Activated T-cell treated with anti-CD3 and anti-CD28 coated beads, Interleukin-2, amount 50 U/mL, for 4 hours (primary cell): Measurements from ENCODE around the gene LRP8. TPM values are rescaled to one million over a fixed set of nuclear protein-coding genes. Genes with fewer than 3 reads are reported as not detected.

Experiments used
- ATAC-seq, 2 donors: fragments of 200-7000 bp; cut with Tn5 transposase; one replicate each; pipeline ENCODE4 v1.10.0; 2021
- DNase-seq: peaks from one replicate; pipeline ENCODE4 v3.0.0-alpha.2; 2020
- H3K27me3 Mint-ChIP-seq: one replicate; pipeline ENCODE4 v1.8.0; 2021; ENCODE audit warnings: low read depth, mixed read lengths
- H3K36me3 Mint-ChIP-seq: one replicate; pipeline ENCODE4 v1.8.0; 2022; ENCODE audit warnings: mixed read lengths; ENCODE audit not compliant: insufficient read depth
- H3K4me1 Mint-ChIP-seq: one replicate; pipeline ENCODE4 v1.8.0; 2021; ENCODE audit warnings: low read depth, mixed read lengths
- H3K4me3 Mint-ChIP-seq: one replicate; pipeline ENCODE4 v1.8.0; 2021; ENCODE audit warnings: mild to moderate bottlenecking, moderate library complexity, mixed read lengths
- H3K9me3 Mint-ChIP-seq: one replicate; pipeline ENCODE4 v1.8.0; 2021; ENCODE audit warnings: mixed read lengths
- total RNA-seq, 3 donors: library from RNA; stranded (reverse); gene quantifications; one replicate each; pipeline ENCODE4 v1.2.1, GENCODE V29; 2021

The LRP8 gene
- total RNA-seq, 3 donors from 2014 or later: 53.1 to 58.0 (median 54.6) TPM

DNA sequence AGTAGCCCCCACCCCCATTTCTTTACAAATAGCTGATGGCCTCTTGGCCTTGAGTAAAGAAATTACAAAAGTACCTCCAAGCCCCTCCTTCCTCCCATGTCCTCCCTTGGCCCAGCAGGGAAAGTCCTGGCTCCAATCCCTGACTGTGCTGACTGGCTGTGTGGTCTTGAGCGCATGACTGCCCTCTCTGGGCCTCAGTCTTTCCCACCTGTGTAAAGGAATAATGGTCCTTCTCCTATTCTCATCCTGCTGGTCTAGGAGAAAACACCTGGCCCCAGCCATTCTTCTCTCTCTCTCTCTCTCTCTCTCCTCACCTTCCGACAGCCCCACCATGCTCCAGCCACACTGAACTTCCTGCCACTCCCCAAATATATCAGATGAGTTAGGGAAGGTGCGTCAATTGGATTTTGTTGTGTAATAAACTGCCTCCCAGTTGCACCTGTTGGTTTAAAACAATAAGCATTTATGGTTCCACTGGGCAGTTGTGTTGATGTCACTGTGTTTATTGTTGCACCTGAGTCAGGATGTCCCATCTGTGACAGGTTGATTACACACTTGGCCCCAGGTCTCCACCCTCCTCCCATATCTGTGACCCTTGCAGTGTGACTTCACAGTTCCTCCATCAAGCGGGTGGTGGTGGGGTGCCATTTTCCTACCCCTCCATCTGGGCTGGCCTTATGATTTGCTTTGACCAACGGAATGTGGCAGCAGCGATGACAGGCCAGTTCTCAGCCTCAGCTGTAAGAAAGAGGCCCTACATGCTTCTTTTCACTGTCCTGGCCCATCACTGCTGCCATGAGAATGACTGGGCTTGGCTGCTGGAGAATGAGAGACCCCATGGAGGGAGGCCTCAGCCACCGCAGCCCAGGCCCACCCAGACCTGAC, 22.3 kb upstream of the LRP8 start:
- Mint-ChIP-seq H3K4me1 (peaks cover 1% of the 10 kb centered on the region), H3K27me3 (no peaks in the 10 kb centered on the region), H3K4me3 (no peak overlapping the region), H3K9me3 (no peaks in the 10 kb centered on the region), H3K36me3 (no peaks in the 10 kb centered on the region)
- ATAC-seq (no peak), DNase-seq (no peak)

DNA sequence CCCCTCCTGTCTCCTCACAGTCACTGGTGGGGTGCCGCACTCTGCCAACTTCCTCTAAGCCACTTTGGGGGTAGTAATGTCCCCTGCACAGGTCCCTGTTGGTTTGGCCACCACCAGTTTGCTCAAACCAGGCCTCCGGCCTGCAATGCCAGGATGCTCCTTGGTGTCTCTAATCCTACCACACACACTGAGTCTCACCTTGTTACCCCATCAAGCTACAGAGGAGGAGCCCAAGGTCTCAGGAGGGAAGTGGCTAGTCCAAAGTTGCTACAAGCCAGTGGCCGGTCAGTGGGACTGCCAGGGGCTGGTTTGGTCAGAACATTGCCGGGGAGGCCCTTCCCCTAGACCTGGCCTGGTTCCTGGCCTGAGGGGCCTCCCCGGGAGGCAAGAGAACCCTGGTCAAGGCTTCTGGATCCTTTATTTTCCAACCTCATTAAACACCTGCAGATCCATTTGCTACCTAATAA, 21.5 kb upstream of the LRP8 start:
- Mint-ChIP-seq H3K27me3 (no peaks in the 10 kb centered on the region), H3K4me3 (no peak overlapping the region), H3K9me3 (no peaks in the 10 kb centered on the region), H3K4me1 (peaks cover 1% of the 10 kb centered on the region), H3K36me3 (no peaks in the 10 kb centered on the region)
- DNase-seq (no peak), ATAC-seq (no peak)

GRCh38 chr1:53348486-53349368, 20.9 kb upstream of the LRP8 start:
- no peak for DNase-seq
- no peaks in the 10 kb centered on the region for H3K36me3 Mint-ChIP-seq
- no peak for ATAC-seq
- H3K4me1 Mint-ChIP-seq: peaks cover 1% of the 10 kb centered on the region
- H3K9me3 Mint-ChIP-seq: no peaks in the 10 kb centered on the region
- no peaks in the 10 kb centered on the region for H3K27me3 Mint-ChIP-seq
- H3K4me3 Mint-ChIP-seq: no peak overlapping the region

DNA sequence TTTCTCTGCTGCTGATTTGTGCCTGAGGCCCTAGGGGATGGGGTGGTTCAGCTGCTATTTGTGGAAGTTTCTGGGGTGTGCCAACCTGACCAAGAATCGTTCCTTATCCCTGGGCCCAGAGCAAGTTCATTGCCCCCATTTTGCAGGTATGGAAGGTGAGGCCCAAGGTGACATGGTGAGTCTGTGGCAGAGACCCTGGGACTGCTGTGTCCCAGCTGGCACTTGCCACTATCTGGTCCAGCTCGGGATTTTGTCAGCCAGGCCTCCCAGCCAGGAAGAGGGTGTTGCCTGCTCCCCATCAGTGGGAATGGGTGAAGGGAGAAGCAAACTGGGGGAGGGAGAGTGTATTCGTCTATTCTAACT, 18.9 kb upstream of the LRP8 start:
- no peaks in the 10 kb centered on the region for H3K36me3 Mint-ChIP-seq

DNA sequence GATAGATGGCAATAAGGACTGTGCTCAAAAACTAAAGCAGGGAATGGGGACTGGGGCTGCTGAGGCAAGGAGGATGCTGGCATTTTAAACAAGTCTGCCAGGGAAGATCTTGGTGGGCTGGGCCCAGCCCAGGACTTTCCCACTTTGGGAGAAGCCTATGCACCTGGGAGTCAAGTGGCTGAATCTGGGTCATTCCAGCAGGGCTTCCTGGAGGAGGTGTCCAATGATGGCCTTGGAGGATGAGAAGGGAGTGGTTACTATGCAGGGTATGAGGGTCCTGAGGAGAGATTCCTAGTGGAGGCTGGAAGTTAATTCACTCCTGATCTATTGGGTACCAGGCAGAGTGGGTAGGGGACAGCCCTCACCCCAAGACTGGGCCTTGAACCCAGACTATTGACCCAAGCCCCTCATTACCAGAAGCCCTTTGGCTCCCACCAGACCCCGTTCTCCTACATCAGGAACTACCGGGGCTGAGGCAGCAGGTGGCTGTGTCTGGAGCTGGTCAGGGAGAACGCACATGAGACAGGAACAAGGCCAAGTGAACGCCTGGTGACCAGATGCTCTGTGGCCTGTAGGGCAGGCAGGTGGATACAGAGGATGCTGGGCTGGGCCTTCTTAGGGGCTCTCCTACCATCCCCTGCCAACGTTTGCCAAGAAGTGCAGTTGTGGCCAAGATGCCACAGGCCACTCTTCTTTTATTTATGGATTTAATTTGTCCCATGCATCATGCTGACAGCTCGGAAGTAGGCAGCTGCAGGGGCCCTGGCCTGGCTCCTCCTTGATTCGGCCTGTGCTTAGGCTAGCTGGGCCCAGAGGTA, 18.3 kb upstream of the LRP8 start:
- ATAC-seq (no peak), DNase-seq (no peak)
- no peaks in the 10 kb centered on the region for H3K9me3 Mint-ChIP-seq
- no peaks in the 10 kb centered on the region for H3K27me3 Mint-ChIP-seq
- H3K4me1 Mint-ChIP-seq: peaks cover 5% of the 10 kb centered on the region
- H3K36me3 Mint-ChIP-seq: no peaks in the 10 kb centered on the region
- H3K4me3 Mint-ChIP-seq: no peak overlapping the region

More for the DNA sequence above, 18.9 kb upstream of the LRP8 start:
- peaks cover 1% of the 10 kb centered on the region for H3K4me1 Mint-ChIP-seq
- ATAC-seq: no peak
- no peaks in the 10 kb centered on the region for H3K9me3 Mint-ChIP-seq
- H3K27me3 Mint-ChIP-seq: no peaks in the 10 kb centered on the region
- H3K4me3 Mint-ChIP-seq: no peak overlapping the region
- no peak for DNase-seq

DNA sequence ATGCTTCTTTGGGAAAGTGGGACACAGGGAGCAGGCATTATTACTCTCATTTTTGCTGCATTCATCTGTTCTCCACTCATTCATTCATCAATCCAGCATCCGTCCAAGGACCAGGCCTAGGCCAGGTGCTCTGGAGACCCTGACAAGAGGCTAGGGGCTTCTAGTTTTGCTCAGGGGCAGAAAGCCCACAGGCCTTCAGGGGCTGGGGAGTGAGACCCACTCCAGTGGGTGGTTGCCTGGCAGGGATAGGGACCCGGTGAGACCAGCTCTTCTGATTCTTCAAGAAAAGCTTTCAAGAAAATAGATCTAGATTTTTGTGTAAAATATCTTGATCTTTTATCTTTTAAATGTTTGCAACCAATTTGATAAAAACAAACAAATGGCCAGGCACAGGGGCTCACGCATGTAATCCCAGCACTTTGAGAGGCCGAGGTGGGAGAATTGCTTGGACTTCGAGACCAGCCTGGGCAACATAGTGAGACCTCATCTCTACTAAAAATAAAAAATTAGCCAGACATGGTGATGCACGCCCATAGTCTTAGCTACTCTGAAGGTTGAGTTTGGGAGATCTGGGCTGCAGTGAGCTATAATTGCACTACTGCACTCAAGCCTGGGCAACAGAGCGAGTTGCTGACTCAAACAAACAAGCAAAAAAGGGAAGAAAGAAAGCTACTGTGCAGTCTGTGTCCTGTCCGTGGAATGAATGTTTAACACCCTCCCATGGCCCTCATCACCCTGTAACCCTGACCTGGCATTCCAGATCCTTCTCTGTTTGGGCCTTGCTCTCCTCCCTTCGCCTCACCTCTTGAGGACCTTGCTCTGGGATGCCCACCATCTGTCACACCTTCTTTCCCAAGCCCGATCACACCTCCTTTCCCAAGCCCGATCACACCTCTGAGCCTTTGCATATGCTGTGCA, 17.3 kb upstream of the LRP8 start:
- no peaks in the 10 kb centered on the region for H3K36me3 Mint-ChIP-seq
- H3K4me1 Mint-ChIP-seq: peaks cover 8% of the 10 kb centered on the region
- ATAC-seq: no peak
- H3K4me3 Mint-ChIP-seq: no peak overlapping the region
- no peak for DNase-seq
- H3K27me3 Mint-ChIP-seq: no peaks in the 10 kb centered on the region
- H3K9me3 Mint-ChIP-seq: no peaks in the 10 kb centered on the region

DNA sequence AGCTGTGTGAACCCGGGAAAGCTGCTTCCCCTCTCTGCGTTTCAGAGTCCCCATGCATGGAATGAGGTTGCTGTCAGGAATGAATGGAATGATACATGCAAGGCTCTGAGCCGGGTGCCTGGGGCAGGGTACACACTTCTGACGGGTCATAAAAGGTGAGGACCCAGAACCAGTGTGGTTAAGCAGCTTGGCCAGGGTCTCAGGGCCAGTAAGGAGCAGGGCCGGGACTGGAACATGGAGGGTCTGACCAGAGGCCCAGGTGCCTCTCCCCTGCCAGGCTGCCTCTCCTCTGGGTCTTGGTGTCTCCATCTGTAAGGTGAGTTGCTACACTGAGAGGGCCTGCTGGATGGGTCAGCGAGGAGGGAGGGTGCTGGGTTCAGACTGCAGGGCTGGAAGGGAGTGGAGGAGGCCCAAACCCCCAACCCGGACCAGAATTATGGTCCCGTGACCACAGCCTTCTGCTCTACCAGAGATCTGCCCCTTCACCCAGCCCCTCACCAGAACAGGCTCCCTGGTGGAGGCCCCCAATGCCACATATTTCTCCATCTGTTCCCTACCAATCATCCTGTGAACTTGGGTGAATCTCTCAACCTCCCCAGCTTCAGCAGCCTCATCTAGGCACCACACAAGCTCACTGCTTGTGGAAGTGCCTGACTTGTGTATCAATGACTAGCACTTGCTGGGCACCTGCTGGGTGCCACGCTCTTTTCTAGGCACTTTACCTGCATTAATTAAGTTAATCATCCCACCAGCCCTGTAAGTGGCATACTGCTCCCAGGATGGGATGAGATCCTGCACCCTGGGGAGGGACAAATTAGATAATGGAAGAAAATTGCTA, 16.2 kb upstream of the LRP8 start:
- Mint-ChIP-seq H3K4me3 (no peak overlapping the region), H3K27me3 (no peaks in the 10 kb centered on the region), H3K4me1 (peaks cover 7% of the 10 kb centered on the region), H3K36me3 (no peaks in the 10 kb centered on the region), H3K9me3 (no peaks in the 10 kb centered on the region)
- no peak for ATAC-seq
- no peak for DNase-seq

DNA sequence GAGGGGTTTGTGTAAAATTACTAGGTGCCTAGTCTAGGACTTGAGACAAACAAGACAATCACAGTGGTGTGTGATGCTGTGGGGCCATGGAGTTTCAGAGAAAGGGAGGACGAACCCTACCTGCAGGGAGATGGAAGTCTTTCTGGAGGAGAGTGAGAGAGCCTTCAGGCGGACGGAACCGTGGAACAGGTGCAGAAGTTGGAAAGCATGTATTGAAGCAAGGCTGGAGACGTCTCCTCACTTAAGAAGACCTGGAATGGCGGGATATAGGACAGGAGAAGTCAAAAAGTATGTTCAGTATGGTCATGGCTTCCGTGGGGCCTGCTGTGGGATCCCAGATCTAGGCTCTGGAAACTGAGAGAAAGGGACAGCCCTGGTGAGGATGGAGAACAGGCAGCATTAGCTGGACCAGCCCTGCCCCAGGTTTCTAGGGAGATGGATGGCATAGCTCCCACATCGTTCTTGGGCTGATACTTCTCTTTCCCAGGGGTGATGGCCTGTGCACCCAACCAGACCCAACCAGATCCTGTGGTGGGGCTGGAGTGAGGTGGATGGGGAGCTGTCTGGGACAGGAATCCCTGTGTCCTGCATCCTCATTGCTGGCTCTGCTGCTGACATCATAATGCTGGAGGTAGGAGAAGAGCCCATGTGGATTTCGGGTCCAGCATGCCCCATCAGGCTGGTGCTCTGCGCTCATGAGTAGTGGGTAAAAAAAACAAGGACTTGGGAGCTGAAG, 15.0 kb upstream of the LRP8 start:
- DNase-seq: no peak
- no peak for ATAC-seq
- Mint-ChIP-seq H3K4me3 (no peak overlapping the region), H3K9me3 (no peaks in the 10 kb centered on the region), H3K36me3 (no peaks in the 10 kb centered on the region), H3K4me1 (peaks cover 7% of the 10 kb centered on the region), H3K27me3 (no peaks in the 10 kb centered on the region)

DNA sequence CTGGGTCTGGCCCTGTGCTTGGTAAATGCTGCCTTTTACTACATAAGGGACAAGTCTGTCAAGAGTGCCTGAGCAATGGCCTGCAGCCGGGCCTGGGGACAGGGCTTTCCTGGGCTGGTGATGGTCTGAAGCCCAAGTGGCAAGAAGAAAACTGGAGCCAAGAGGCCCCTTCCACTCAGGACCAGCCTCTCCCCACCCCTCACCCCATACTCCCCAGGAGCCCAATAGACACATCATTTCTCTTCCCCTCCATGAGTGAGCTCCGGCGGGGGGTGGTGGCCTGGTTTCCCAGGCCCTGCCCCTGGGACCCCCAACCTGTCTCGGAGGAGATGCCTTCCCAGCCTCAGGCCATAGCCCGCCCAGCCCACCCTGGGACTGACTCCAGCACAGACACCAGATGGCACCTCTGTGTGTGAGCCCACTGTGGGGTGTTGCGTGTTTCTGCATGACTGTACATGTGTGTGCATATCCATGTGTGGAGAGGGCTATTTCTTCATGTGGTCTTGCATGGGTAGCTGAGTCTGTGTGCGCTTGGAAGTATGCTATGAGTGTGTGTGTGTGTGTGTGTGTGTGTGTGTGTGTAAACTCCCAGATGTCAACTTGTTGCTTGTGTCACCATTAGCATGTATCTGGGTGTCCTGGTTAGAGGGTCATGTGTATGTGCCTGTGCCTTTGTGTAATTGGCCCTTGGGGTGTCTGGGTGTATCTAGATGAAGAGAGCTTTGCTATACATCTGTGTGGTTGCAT, 14.3 kb upstream of the LRP8 start:
- Mint-ChIP-seq H3K9me3 (no peaks in the 10 kb centered on the region), H3K27me3 (no peaks in the 10 kb centered on the region), H3K36me3 (no peaks in the 10 kb centered on the region), H3K4me3 (no peak overlapping the region), H3K4me1 (peaks cover 7% of the 10 kb centered on the region)
- DNase-seq: no peak
- no peak for ATAC-seq

DNA sequence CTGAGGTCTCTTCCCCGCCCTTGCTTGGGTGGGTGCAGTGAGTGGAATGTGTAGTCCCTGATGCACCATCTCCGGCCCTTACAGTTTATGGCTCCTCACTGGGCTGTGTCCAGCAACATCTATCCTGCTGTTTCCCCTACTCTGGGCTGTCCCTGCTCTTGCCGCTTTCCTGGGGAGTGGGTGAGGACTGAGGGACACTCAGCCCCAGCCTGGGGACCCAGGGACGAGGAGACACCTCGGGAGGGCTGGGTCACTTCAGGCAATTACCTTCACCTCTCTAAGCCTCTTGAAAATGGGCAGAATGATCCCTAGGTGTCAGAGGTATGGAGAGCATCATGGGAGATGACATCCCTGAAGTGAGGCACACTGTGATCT, 13.6 kb upstream of the LRP8 start:
- H3K4me1 Mint-ChIP-seq: peaks cover 7% of the 10 kb centered on the region
- H3K27me3 Mint-ChIP-seq: no peaks in the 10 kb centered on the region
- ATAC-seq (no peak), DNase-seq (no peak)
- no peaks in the 10 kb centered on the region for H3K9me3 Mint-ChIP-seq
- H3K36me3 Mint-ChIP-seq: no peaks in the 10 kb centered on the region
- no peak overlapping the region for H3K4me3 Mint-ChIP-seq

DNA sequence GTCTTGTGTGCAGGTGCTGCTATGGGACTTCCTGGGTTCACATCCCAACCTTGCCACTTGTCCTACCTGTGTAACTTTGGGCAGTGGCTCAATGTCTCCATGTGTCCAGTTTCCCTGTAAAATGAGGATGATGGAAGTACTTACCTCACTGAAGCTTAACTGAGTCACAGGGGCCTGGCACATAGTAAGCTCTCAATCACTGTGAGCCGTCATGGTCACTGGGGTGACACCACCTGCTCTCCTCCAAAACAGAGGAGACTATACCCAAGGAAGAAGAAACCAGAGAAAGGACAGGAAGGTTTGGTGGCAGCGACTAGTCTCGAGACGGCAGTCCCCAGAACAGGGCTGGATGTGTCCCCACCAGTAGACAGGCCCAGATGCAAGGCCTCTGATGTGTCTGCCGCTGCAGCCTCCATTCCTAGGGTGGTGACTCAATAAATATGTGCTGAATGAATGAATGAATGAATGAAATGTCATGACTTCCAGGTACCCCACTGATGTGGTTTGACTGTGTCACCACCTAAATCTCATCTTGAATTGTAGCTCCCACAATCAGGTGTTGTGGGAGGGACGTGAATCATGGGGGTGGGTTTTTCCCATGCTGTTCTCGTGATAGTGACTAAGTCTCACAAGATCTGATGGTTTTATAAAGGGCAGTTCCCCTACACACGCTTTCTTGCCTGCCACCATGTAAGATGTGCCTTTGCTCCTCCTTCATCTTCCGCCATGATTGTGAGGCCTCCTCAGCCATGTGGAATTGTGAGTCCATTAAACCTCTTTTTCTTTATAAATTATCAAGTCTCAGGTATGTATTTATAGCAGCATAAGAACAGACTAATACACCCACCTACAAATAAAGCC, 13.0 kb upstream of the LRP8 start:
- DNase-seq (no peak), ATAC-seq (peak; percentile 88 to 96)

More for the DNA sequence above, 13.0 kb upstream of the LRP8 start:
- Mint-ChIP-seq H3K36me3 (no peaks in the 10 kb centered on the region), H3K27me3 (no peaks in the 10 kb centered on the region), H3K9me3 (no peaks in the 10 kb centered on the region), H3K4me3 (no peak overlapping the region), H3K4me1 (peaks cover 7% of the 10 kb centered on the region)
